Body of pancreas (tissue), 4 donors: ENCODE results near the gene FH. TPM values are rescaled to one million over a fixed set of nuclear protein-coding genes. Genes with fewer than 3 reads are reported as not detected.

Experiments used
- ATAC-seq: fragments of 150-250 bp; one replicate; pipeline ENCODE4 v1.9.1; 2016
- DNase-seq, 4 donors: peaks; one replicate each; pipeline ENCODE4 v3.0.0-alpha.2; 2019
- H3K27ac ChIP-seq, 4 donors: fragments of 200-600 bp; sonication (generic); 1 replicate in 3 of 4; 2 replicates in 1 of 4; pipeline versions ENCODE4 v1.5.1 to v1.6.1; 2016 to 2019; ENCODE audit warnings: mild to moderate bottlenecking in 1 of 4, mixed read lengths in 1 of 4, moderate library complexity in 1 of 4
- H3K27me3 ChIP-seq, 2 donors: fragments of 200-600 bp; sonication (generic); one replicate each; pipeline ENCODE4 v1.6.0; 2016; ENCODE audit warnings: mild to moderate bottlenecking in 1 of 2
- H3K36me3 ChIP-seq, 2 donors: fragments of 200-600 bp; sonication (generic); replicated peaks in 1 of 2; 2 replicates each; pipeline ENCODE4 v1.5.1; 2016; ENCODE audit warnings: low read depth in 2 of 2; ENCODE audit not compliant: insufficient read depth in 1 of 2
- H3K4me1 ChIP-seq: fragments of 200-600 bp; sonication (generic); one replicate; pipeline ENCODE4 v1.6.0; 2016
- H3K4me3 ChIP-seq, 2 donors: fragments of 200-600 bp; sonication (generic); 1 replicate in 1 of 2; 2 replicates in 1 of 2; pipeline ENCODE4 v1.5.1; 2016 to 2019
- H3K9me3 ChIP-seq, 3 donors: fragments of 200-600 bp; sonication (generic); 1 replicate in 2 of 3; 2 replicates in 1 of 3; pipeline ENCODE4 v1.5.1; 2016
- POLR2A ChIP-seq, 3 donors: fragments of 450-650 bp; IDR thresholded peaks; one replicate each; pipeline ENCODE4 v1.6.1; 2016; ENCODE audit warnings: antibody characterized with exemption in 3 of 3, mild to moderate bottlenecking in 2 of 3
- WGBS, 2 donors: methylation state at CpG; one replicate each; pipeline ENCODE4 v1.1.5; 2017; 5-methylcytosine and 5-hydroxymethylcytosine counted together
- intact Hi-C: fragments of 100-400 bp; cut with DNase I; formaldehyde crosslinking; loops from one replicate; pipeline ENCODE4 v1.15.1; 2023
- total RNA-seq, 2 donors: library from RNA; depleted of rRNA; stranded (reverse); fragments of >200 nt; gene quantifications; one replicate each; pipeline ENCODE4 v1.1.0, GENCODE V29; 2016
- TF ChIP-seq, protein P1 (sequence below), 7 experiments: fragments of 450-650 bp in 4 of 7; fragments of 200-600 bp in 3 of 7; sonication (generic) in 3 of 7; IDR thresholded peaks; one replicate each; pipeline ENCODE4 v1.5.1; 2016 to 2019; ENCODE audit warnings: antibody characterized with exemption in 7 of 7

FH gene
- total RNA-seq, 2 donors from 2014 or later: 12.5 to 27.0 TPM

DNA sequence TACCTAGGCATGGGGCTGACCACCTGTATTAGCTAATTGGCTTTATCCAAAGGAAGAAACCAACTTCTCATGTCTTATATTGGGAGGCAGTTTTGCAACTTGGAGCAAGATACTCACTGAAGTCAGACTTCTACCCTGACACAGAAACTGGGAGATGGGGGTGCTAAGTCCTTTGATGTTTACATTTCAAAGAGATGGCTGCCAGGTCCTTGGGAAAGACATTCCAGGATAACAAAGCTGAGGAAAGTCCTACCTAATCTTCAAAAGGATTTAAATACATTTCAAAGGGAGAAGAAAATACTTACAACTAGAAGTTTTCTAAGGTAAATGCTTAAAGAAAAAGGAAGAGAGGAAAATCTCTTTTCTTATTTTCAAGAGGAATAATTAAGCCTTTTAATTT, 62.1 kb downstream of the FH start:
- no peak for ATAC-seq
- DNase-seq: no peak
- TF ChIP-seq, protein P1, sequence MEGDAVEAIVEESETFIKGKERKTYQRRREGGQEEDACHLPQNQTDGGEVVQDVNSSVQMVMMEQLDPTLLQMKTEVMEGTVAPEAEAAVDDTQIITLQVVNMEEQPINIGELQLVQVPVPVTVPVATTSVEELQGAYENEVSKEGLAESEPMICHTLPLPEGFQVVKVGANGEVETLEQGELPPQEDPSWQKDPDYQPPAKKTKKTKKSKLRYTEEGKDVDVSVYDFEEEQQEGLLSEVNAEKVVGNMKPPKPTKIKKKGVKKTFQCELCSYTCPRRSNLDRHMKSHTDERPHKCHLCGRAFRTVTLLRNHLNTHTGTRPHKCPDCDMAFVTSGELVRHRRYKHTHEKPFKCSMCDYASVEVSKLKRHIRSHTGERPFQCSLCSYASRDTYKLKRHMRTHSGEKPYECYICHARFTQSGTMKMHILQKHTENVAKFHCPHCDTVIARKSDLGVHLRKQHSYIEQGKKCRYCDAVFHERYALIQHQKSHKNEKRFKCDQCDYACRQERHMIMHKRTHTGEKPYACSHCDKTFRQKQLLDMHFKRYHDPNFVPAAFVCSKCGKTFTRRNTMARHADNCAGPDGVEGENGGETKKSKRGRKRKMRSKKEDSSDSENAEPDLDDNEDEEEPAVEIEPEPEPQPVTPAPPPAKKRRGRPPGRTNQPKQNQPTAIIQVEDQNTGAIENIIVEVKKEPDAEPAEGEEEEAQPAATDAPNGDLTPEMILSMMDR (IDR thresholded peaks at IDR 0.05): no peak
- Histone ChIP-seq H3K27me3 (no peaks in the 10 kb centered on the region), H3K36me3 (no peaks in the 10 kb centered on the region), H3K4me1 (no peaks in the 10 kb centered on the region), H3K9me3 (no peaks in the 10 kb centered on the region), H3K4me3 (no peak overlapping the region), H3K27ac (no peak overlapping the region)
- intact Hi-C loops: no loop called here

DNA sequence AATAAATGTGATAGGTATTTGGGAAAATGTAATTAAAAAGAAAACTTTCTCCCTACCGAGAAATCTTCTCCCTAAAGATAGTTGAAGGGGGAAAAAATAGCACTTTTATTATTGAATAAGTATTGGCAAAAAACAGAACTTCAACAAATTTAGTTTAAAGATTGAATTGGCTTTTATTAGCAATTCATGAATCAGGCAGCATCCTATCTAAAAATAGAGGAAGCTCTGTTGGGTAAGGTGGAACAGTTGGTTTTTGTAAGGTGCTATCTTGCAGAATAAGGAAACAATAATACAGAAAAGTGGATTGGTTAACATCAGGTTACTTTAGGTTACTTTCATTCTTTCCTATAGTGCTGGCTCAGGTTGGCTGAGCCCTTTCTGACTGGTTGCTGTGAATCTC, 62.8 kb downstream of the FH start:
- DNase-seq (no peak), ATAC-seq (no peak)
- Histone ChIP-seq H3K27ac (no peak overlapping the region), H3K36me3 (no peaks in the 10 kb centered on the region), H3K4me3 (no peak overlapping the region), H3K9me3 (no peaks in the 10 kb centered on the region), H3K27me3 (no peaks in the 10 kb centered on the region), H3K4me1 (no peaks in the 10 kb centered on the region)
- TF ChIP-seq, protein P1 (IDR thresholded peaks at IDR 0.05): no peak
- no peak for TF ChIP-seq POLR2A (IDR thresholded peaks at IDR 0.05)
- intact Hi-C loops: no loop called here
- 71% methylated on average over 1 of the region's 1 CpG for WGBS, 2 donors

DNA sequence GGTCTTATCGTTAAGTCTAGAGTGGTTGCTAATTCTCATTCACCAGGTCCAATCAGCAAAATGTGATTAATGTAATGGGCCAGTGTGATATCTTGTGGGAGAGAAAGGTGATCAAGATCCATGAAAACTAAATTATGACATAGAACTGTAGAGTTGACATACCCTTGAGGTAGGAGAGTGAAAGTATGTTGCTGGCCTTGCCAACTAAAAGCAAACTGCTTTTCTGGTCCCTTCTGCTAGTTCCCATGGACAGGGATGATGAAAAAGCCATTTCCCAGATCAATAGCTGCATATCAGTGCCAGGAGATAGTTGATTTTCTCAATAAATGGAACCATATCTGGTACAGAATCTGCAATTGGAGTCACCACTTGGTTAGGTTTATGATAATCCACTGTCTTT, 65.8 kb downstream of the FH start:
- Histone ChIP-seq H3K36me3 (no peaks in the 10 kb centered on the region), H3K27ac (no peak overlapping the region), H3K4me1 (no peaks in the 10 kb centered on the region), H3K4me3 (no peak overlapping the region), H3K9me3 (no peaks in the 10 kb centered on the region), H3K27me3 (no peaks in the 10 kb centered on the region)
- no peak for ATAC-seq
- TF ChIP-seq, protein P1 (IDR thresholded peaks at IDR 0.05): no peak
- no peak for TF ChIP-seq POLR2A (IDR thresholded peaks at IDR 0.05)
- intact Hi-C loops: no loop called here
- WGBS, 2 donors: 77 to 80% methylated on average over 1 of the region's 1 CpG
- no peak for DNase-seq

DNA sequence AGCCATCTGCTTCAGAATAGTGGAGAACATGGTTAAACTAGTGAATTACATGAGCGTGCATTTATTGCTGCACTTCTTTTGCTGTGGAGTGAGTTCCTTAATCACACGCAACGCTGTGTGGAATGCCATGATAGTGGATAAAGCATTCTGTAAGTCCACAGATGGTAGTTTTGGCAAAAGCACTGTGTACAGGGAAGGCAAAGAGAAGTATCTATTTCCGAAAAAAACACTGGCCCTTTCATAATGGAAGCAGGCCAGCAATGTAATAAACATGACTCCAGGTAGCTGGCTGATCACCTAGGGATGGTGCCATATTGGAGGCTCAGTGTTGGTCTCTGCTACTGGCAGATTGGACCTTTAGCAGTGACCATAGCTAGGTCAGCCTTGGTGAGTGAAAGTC, 67.6 kb downstream of the FH start:
- Histone ChIP-seq H3K4me1 (no peaks in the 10 kb centered on the region), H3K27me3 (no peaks in the 10 kb centered on the region), H3K9me3 (no peaks in the 10 kb centered on the region), H3K27ac (no peak overlapping the region), H3K36me3 (no peaks in the 10 kb centered on the region), H3K4me3 (no peak overlapping the region)
- WGBS, 2 donors: 70 to 80% methylated on average over 4 of the region's 4 CpGs
- no peak for TF ChIP-seq POLR2A (IDR thresholded peaks at IDR 0.05)
- TF ChIP-seq, protein P1 (IDR thresholded peaks at IDR 0.05): no peak
- intact Hi-C loops: no loop called here
- ATAC-seq: no peak
- DNase-seq: no peak

Other genes with a start within 250 kb of the FH start
- under 1 TPM; 0.26 to 0.99 TPM for gene RGS7, start 162.6 kb downstream of the FH start, total RNA-seq
- gene KMO, start 12.6 kb upstream of the FH start, total RNA-seq: 1 to 10 TPM; 1.3 to 3.6 TPM
- gene CHML, start 120.6 kb upstream of the FH start, total RNA-seq: 1 to 10 TPM; 1.6 to 3.6 TPM
- 1 to 10 TPM; 2.3 to 7.0 TPM for gene OPN3, start 120.6 kb upstream of the FH start, total RNA-seq
- gene WDR64, start 132.5 kb upstream of the FH start, total RNA-seq: not detected